CD4-positive, alpha-beta T cell treated with Interleukin-1 beta for 1 hour (primary cell): ENCODE data around the gene GAK.

Experiments
- DNase-seq, 2 donors: peaks; one replicate each; pipeline ENCODE4 v3.0.0-alpha.2; 2020 to 2022

Gene GAK

DNA sequence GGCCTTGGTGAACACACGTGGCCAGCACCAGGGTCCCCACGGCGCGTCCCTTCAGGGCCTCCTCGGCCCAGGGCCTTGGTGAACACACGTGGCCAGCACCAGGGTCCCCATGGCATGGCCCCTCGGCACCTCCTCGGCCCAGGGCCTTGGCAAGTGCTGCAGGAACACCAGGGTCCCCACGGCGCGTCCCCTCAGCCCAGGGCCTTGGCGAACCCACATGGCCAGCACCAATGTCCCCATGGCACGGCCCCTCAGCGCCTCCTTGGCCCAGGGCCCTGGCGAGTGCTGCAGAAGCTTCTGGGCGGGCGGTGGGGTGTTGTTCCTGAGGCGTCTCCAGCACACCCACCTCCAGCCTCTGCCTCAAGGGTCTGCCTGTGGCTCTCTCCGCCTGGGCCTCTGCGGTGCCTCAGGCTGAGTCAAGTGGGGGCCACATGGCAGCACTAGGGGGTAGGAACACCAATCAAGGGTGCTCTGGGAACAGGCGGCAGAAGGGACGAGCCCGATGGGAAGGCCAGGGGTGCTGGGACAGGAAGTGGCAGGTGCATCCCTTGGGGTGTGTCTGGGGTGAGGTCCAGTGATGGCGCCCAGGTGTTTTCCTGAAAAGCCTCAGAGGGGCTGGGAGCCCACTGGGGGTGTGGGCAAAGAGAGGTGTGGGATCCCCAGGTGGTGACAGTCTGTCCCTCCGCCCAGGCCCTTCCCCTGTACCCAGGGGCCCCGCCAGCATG is 64.4 kb downstream of the GAK start:
- DNase-seq = no peak

DNA sequence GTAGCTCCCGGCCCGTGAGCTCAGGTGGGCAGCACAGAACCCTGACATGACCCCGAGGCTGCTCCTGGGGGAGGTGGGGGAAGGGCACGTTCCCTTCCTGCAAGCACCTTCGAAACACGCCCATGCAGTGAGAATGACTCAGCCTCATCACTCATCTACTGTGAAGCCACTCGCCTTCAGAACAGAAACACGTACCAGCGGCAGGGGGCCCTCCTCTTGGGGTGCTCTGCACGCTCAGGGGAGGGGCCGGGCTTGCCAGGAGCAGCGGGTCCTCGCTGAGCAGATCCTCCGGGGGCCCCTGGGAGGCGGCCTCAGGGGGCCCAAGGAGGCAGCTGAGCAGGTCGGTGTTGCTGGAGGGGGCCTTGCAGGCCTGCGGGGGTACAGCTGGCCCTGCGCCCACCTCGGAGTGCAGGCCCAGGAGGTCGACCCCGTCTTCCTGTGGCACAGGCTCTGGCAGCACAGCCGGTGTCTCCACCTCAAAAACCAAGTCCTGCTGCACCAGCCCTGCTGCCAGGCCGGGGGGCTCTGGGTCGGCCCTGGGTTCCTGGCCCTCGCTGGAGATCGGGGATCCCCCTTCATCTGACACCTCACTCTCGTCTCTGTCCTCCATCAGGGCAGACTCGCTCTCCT is 65.2 kb downstream of the GAK start:
- no peak for DNase-seq

DNA sequence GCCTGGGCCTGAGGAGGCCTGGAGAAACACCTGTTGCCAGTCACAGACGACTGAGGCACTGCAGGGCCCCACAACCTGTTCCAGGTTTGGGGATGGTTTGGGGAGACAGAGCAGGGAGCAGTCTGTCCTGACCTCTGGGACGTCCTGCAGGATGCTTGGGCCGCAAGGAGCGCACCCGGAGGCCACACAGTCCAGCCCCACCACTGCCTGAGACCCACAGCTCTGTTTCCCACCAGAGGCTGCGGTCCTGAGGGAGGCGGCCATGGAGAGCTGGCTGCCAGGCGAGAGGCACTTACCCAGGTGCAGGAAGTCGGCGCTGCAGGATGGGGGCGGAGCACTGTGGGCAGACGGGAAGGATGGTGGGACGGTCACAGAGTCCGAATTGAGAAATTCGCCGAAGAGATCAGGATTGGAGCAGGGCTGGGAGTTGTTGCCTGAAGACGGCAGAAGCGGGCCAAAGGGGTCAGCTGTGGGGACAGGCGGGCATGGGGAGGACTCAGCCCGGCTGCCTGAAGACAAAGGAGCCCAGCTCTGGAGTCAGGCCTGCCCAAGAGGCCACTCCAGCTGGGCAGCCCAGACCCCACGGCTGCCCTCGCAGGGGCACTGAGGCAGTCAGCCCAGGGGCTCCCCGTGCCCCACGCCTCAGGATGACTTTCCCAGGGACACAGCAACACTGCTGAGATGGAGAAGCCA is 65.9 kb downstream of the GAK start:
- no peak for DNase-seq

DNA sequence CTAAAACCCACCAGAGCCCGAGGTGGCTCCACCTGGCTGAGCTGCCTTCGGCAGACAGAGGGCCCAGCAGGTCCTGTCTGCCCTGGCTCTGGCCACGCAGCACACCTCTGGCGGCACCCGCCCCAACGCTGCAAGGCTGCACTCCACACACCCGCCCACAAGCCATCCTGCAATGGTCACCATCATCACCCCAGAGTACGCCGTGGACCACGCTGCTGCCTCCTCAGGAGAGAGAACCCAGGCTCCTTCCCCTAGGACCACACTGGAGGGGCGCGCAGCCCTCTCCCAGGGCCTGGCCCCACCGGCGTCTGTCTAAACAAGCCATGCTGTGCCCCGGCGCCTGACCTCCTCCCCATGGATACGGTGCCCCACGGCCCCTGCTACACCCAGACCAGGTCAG is 66.5 kb downstream of the GAK start:
- no peak for DNase-seq

DNA sequence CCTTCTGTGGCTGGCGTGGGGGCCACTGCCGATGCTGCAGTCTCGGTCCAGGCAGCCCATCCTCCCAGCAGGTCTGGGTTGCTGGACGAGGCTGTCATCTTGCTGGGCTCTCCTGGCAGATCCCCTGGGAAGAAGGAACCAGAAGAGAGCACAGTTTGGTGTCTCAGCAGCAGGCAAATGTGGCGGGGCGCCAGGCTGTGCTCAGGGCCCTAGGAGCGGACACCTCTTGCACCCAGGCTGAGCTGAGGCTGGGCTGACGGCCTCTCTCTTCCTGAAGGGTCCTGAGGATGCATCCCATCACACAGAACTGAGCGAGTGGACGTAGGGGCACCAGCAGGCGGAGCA is 67.0 kb downstream of the GAK start:
- DNase-seq = no peak

DNA sequence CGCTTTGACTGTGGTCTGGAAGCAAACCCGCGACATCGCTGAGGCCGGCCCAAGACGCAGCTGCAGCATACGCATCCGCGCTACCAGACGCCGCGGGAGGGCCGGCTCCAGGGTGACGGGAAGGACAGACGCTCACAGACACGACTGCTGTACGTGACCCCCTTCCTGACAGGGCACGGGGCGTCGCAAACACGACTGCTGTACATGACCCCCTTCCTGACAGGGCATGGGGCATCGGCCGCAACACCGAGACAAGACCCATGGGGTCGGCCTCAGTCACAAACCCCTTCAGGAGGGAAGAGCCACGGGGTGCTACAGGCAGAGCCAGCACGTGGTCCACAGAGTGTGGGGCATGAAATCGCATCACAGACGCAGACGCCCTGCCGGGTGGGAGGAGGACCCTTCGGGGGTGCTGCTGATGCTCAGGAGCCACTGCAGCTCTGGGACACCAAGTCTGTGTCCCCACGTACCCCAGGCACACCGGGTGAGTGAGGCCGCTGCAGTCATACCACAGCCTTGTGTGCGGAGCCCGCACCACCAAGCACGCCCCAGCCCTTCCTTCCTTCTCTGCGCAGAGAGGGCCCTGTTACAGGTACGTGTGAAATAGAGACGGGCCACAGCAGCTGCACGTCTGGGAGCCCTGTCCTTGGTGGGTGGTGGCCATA is 67.5 kb downstream of the GAK start:
- no peak for DNase-seq

DNA sequence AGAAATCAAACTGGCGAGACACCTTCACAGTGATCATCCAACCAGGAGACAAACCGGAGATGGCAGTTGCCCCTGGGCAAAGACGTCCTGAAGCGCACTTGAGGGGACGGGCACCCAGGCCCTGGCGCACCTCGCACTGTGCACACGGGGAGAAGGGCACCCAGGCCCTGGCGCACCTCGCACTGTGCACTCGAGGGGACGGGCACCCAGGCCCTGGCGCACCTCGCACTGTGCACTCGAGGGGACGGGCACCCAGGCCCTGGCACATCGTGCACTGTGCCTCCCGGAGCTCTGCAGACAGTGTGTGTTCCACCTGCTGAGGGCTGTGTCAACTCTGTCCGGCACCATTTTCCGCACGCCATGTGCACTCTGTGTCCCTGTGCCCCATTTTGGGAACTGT is 71.6 kb downstream of the GAK start:
- no peak for DNase-seq

DNA sequence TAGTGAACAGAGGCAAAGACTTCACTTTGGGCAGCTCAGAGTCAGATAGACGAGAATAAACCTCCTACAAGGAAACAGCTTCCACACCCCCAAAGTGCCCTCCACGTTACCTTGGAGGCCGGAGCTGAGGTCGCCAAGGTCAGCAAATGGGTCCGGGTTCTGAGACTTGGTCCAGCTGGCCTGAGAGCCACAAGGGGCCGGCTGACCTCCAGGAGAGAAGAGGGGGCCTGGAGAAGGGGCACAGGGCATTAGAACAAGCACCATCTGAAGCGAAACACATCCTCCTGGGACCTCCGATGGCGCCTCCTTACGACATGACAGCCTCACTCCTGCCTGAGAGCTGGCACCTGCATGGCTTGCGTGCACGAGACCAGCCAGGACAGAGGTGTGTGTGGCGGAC is 72.6 kb downstream of the GAK start:
- DNase-seq = no peak

DNA sequence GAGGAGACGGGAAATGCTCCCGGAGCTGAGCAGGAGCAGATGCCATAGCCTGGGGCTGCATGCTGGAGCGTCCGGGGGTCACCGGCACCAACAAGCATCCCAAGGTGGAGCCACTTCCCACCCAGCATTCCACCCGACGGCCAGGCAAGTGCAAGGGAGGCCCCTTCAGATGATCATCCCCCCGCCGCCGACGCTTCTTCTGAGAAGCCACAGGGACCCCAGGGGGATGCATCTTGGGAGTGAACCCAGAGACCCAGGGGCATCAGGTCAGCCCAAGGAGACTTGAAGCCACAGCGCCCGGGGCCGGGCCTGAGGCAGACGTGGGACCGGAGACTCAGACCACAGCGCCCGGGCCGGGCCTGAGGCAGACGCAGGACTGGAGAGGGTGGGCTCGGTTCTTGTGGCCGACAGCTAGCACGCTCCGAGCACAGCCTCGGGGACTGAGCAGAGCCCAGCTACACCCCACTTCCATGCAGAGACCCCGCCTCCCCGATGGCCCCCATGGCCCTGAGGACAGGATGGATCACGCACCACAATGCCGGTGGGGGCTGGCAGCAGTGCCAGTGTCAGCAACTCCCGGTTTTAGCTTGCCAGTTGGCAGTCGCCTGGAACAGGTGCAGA is 73.2 kb downstream of the GAK start:
- no peak for DNase-seq

DNA sequence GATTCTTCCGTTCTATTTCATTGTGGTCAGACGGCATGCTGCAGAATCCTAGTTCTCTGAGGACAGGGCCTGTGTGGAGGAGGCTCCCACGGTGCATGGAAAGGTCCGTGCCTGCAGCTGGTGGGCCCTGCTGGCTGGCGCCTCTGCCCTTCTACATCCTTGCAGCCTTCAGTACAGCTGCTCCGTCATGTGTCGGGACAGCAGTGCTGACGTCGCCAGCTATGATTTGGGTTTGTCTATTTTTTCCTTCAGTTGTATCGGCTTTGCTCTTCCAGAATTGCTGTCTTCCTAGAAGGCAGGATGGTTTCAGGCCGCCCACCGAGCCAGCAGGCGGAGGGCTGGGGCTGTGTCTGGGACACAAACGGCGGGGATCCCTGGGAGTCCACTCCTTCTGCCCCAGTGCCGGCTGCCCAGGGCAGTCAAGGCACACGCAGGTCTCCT is 74.1 kb downstream of the GAK start:
- no peak for DNase-seq

DNA sequence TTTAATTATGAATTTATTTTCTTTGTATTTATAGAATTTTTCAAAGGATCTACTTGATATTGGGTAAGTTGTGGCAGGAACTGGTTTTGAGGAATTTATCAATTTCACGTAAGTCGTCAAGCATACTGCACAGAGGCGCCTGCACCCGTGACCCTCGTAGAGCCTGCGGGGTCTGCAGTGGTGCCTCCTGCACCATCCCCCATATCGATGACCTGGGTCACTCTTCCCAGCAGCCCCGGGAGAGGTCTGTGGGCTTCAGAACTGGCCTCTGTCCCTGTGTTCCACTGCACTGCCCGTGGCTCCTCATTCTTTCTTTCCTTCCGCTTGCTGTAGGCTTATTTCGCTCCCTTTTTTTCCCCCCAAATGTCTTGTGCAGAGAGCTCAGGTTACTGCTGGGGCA is 74.7 kb downstream of the GAK start:
- DNase-seq = no peak

DNA sequence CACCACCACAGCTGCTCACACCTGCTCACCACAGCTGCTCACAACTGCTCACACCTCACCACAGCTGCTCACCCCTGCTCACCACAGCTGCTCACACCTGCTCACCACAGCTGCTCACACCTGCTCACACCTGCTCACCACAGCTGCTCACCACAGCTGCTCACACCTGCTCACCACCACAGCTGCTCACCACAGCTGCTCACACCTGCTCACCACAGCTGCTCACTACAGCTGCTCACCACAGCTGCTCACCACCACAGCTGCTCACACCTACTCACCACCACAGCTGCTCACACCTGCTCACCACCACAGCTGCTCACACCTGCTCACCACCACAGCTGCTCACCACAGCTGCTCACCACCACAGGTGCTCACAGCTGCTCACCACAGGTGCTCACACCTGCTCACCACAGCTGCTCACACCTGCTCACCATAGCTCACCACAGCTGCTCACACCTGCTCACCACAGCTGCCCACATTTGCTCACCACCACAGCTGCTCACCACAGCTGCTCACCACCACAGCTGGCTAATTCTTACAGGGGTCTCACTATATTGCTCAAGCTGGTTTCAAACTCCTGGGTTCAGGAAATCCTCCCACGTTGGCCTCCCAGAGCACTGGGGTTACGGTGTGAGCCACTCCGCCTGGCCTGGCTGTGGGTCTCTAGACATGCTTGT is 75.8 kb downstream of the GAK start:
- DNase-seq = peak; percentile 24 to 34

DNA sequence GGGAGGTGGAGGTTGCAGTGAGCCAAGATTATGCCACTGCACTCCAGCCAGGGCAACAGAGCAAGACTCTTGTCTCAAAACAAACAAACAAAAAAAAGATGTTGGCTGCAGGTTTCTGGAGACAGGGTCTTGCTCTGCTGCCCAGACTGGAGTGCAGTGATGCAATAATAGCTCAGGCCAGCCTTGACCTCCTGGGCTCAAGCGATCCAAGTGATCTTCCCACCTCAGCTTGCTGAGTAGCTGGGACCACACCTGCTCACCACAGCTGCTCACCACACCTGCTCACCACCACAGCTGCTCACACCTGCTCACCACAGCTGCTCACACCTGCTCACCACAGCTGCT is 76.3 kb downstream of the GAK start:
- DNase-seq = peak in 1 of 2 donors; percentile 29

DNA sequence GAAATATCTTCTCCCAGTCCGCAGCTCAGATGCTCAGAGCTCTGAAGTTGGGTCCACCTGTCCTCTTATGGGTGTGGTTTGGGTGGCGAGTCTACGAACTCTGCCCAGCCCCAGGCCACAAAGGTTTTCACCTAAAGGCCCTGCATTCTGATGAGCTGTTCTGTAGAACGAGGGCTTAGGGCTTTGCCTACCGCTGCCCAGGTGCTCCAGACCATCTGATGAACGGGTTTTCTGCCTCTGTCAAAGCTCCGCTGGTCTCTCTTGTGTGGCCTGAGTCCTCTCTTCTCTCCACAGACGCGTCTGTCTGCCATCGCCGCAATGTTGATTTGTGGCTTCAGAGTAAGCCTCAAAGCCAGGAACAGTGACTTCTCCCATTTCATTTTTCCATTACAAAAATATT is 77.8 kb downstream of the GAK start:
- DNase-seq = no peak

DNA sequence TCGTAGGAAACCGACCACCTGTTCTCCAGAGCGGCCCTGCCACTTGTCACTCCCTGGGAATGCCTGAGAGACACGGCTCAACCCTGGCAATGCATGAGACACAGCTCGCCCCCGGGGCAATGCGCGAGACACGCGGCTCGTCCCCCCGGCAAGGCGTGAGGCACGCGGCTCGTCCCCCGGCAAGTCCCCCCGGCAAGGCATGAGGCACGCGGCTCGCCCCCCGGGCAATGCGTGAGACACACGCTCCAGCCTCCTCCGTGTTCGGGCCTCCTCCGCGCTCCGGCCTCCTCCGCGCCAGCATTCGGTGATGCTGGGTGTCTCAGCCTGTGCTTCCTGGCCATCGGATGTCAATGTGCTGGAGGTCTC is 78.7 kb downstream of the GAK start:
- no peak for DNase-seq

DNA sequence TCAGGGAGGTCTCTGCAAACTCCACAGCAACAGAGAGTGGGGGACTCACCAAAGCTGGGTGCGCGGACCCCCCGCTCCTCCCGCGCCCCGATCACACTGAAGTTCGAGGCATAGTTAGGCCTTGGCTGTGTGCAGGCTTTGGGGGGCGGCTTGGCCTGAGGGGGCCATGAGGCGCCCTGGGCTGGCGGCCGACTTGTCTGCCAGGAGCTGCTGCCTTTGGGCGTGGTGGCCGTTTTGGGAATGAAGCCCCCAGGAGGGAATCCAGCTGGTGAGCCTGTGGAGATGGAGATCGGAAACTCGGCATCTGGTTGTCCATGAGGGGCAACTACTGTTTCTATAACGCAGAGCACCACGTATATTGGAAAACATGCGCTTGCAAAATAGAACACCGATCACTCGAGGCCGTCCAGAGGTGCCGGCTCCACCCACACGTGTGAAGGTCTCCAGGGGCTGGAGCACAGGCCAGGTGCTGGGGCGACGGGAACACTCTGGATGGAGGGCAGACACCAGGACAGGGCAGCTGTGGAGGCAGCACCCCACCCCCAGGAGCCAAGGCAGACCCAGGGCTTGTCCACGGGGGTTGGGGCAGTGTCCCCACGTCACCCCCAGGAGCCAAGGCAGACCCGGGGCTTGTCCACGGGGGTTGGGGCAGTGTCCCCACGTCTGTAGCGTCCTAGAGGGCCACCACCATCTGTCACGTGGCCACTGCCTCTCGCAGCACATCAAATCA is 80.2 kb downstream of the GAK start:
- no peak for DNase-seq

DNA sequence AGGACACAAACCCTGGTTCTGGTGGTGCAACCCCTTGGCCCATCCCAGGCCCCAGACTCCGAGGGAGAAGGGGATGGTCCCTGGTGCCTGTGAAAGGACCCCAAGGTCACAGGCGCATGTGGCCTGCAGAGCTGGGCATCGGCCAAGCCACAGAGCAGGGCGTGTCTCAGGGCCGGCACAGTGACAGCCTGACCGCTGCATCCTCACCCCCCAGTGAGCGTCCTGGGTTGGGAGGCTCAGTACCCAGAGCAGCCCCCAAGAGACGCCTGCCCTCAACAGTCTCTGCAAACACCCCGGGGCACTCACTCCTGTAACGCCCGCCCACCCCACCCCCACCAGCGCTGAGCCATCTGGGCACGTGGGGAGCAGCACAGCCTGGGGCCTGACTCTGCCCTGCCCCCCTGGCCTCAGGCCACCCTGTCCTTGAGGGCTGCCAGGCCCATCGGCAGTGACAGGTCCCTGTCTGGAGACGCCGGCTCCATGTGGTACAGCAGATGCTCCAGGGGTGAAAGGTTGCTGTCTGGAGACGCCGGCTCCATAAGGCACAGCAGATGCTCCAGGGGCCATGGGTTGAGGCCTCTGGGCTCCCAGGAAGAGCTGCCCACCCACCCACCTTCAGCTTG is 81.7 kb downstream of the GAK start:
- DNase-seq = no peak

DNA sequence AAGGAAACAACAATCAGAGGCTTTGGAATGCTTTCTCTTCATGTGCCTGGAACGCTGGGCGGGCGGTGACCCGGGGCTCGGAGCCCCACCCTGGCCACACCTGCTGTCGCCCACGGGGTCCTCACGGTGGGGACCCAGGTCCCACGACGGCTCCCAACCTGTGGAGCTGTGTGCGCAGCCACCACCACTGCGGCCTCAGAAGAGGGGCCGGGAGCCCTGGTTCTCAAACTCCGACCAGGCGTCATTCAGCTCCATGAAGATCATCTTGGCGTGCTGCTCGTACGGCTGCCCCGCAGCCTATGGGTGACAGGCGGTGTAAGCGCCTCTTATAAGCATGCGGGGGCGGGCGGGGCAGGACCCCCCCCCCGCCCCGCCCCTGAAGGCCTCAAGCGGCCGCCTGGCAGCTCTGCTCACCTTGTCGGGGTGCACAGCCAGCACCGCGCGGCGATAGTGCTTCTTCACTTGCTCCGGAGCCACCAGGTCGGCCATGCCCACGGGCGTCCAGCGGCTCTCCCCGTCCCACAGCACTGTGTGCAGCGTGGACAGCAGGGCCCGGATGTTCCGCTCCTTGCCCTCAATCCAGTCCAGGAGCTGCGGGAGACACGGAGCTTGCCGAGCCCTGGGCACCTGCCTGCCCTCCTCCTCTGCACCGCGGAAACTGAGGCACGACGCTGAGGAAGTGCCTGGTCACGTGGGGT is 82.5 kb downstream of the GAK start:
- DNase-seq = no peak

DNA sequence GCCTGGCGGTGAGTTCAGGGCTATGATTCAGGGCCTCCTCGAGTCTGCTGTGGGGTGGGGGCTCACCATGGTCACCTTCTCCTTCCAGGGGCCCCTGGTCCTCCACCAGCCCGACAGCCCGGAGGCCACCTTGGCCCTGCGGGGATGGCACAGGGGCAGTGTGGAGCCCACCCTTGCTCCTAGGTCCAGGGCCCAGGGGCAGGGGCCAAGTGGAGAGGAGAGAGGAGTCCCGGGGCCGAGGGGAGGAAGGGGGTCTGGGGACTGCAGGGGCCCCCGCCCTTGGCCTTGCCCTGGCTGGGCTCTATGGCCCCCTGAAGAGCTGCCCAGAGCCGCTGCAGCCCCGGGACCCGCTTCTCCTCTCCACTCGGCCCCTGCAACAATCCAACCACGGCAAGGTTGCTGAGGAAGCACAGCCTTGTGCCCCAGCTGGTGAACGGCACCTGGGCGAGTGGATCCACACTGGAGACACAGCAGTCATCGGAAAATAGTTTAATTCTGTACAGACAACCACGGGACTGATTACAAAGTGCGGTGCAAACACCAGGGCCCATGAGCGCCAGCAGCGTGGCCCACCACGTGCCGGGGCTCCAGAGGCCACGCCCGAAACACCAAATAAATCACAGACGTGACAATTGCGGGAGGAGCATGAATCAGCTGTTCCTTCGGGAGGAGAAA is 83.2 kb downstream of the GAK start:
- DNase-seq = no peak

DNA sequence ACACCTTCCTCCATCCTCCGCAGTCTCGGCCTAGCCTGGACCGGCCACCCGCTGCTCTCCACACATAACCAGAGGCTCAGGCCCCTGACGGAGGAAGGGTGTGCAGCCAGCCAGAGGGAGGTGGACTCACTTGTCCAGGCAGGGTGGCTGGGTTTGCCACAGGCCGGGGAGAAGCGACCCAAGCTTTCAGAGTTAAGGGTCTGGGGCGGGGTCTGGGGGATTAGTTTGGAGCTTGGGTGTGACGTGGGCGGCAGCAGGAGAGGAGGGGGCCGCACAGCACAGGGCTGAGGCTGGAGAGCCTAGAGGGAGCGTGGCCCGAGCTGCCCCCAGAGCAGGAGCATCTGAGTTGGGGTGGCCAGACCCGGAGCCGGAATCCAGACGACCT is 83.8 kb downstream of the GAK start:
- no peak for DNase-seq

DNA sequence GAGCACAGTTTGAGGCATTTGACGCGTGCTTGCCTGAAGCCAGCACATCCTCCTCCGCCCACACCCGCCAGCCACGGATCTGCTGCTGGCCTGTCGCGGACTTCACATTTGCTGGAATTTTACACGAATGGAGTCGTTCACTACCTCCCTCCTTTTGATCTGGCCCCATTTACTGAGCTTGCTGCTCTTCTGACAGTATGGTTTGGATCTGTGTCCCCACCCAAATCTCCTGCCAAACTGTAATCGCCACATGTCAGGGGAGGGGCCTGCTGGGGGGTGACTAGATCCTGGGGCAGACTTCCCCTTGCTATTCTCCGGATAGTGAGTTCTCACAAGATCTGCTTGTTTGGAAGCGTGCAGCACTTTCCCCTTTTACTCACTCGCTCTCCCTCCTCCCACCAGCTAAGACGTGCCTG is 86.3 kb downstream of the GAK start:
- DNase-seq = no peak
